NCI-H2029 treated with DMSO at 0.1 percent for 48 hours (cell line): ENCODE measurements around the gene ARHGEF37.
"Not testable (repeated sequence)": the region's sequence is repeated elsewhere in the genome, so short reads cannot be mapped to it uniquely, and the experiment has no call there.

Experiments used
- DNase-seq: peaks from one replicate; lab custom pipeline; 2025; lab: John Stamatoyannopoulos, UW

ARHGEF37 gene

GRCh38 chr5:149567226-149567625 lies 14.1 kb upstream of the ARHGEF37 start:
- no peak for DNase-seq

GRCh38 chr5:149572170-149572569 lies 9.1 kb upstream of the ARHGEF37 start:
- DNase-seq: no peak

- DNase-seq: no peak
These were observed 8.6 kb upstream of the ARHGEF37 start for GRCh38 chr5:149572576-149573231.

DNA sequence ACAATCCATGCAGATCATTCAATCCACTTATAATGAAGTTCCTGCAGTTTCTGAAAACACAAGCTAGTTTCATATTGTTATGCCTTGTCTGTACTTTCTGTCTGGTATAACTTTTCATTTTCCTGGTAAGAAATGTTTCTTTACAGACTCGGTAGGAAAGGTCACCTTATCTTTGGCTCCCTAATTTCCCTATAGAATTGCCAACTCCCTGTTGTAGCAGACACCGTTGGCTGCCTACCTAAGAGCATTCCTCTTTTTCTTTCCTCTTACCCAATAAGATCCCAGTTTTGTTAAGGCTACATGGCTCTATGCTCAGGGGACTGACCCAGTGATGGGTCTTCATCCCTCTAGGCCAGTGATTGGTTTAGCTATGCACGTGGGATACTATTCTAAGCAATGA lies 6.2 kb upstream of the ARHGEF37 start:
- no peak for DNase-seq

DNA sequence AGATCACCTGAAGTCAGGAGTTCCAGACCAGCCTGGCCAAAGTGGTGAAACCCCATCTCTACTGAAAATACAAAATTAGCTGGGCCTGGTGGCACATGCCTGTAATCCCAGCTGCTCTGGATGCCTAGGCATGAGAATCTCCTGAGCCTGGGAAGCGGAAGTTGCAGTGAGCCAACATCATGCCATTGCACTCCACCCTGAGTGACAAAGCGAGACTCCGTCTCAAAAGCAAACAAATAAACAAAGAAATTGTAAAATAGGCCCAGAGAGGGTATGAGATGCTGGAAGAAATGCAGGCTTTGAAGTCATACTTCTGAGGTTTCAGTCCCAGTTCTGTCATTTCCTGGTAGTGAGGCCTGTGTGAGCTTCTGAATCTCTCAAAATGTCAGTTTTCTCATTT lies 5.3 kb upstream of the ARHGEF37 start:
- no peak for DNase-seq

DNA sequence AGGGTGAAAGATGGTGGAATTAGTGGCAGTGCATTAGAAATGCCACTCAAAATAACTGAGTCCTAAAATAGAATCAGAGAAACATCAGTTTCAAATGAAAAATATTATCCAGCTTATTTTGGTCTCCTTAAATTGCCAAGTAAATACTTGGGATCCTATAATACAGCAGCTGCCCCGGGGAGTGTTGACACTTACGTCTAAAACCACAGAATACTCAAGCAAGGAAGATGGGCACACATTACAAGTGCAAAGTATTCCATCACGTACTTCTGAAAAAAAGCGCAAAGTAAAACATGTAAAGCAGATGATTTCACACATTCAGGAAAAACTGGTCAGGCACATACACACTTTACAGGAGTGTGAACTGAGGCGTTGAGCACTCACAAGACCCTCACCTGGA lies 2.4 kb upstream of the ARHGEF37 start:
- peak; percentile 71 for DNase-seq

DNA sequence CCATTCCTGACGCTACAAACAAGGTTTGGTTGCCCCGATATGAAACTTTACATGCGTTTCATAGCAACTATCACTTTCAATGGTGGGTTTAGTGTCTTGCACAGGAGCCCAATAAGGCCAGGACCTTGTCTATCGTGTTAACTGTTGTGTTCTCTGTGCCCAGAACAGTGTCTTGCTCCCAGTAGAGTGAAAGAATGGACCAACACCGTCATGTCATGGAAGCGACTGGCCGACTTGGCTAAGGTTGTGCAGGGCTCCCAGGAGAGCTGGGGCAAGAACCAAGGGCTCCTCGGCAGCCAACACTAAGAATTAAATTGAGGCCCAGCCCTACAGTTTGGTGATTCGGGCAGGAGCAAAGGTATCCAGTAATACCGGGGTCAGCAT lies 498 bp upstream of the ARHGEF37 start:
- DNase-seq: no peak

- DNase-seq: peak; percentile 74
These were observed 852 bp downstream of the ARHGEF37 start for GRCh38 chr5:149581931-149582768.

DNA sequence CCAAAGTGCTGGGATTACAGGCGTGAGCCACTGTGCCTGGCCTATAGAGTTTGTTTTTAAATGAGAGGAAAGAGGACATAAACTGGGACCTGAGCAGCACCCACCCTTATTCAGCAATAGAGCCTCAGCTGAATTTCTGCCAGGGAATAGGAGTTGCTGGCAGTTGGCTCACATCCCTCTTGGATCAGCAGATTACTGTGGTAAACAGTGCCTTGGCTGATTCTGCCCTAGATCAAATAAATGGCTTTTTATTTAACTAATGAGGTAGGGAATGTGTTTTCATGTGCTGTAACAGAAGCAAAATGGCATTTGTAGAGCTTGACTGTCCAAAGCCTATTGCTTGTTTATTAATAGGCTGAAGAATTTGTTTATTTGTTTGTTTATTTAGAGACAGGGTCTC lies 2.1 kb downstream of the ARHGEF37 start:
- DNase-seq: peak; percentile 94

GRCh38 chr5:149584121-149584520 lies 2.8 kb downstream of the ARHGEF37 start:
- DNase-seq: no peak

DNA sequence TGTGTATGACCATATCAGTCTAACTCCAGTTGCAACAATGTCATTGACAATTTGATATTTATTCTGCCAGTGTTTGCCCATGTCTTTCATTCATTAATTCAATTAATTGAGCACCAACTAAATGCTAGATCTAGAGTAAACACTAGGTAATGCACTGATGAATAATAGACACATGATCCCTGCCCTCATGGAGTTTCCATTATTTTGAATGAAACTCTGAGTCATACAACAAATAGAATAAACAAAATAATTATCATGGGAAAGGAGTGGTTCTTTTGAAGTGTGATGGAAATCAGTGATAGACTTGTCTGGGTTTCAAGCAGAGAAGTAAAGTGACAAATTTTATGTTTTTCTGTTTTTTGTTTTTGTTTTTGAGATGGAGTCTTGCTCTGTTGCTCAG lies 4.6 kb downstream of the ARHGEF37 start:
- DNase-seq: no peak

GRCh38 chr5:149586708-149587318 lies 5.5 kb downstream of the ARHGEF37 start:
- no peak for DNase-seq

DNA sequence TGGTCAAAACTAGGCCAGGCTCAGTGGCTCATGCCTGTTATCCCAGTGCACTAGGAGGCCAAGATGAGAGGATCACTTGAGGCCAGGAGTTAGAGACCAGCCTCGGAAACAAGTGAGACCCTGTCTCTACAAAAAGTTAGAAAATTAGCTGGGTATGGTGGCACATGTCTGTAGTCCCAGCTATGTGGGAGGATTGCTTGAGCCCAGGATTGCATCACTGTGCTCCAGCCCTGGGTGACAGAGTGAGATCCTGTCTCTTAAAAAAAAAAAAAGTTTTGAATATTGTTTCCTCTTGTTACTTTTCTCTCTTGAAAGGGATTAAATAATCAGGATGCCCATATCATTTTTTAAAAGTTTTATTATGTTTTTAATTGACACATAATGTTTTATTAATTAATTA lies 7.6 kb downstream of the ARHGEF37 start:
- no peak for DNase-seq

GRCh38 chr5:149593370-149593769 lies 12.1 kb downstream of the ARHGEF37 start:
- DNase-seq: no peak

DNA sequence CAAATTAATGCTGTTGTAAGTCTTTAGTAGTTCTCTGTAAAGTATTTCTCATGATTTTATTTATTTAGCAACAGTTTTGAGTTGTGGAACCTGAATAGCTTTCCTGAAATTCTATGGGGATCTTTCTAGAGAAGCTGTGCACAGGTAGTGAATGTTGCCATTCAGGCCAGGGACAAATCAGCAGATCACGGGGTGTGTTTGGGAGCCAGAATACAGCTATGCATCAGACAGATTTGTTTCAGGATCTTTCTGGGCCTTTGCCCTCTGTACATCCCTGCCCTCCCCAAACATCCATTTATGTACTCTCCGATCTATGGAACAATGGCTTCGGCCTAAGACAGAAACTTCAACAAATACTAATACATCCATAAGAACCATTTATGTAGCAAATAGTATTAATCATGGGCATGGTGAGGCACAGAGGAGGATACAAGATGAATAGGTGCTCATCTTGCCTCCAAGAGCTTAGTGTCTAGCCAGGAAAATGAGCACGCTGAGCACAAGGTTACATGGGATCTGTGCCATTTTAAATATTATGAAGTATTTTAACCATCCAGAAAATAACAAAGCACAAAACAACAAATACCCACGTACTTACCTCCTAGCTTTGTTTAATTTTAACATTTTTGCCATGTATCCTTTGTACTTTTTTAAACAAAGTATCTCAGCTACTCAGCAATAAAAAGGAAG lies 13.1 kb downstream of the ARHGEF37 start:
- DNase-seq: no peak

- not testable (repeated sequence) for DNase-seq
These were observed 13.8 kb downstream of the ARHGEF37 start for GRCh38 chr5:149595105-149595504.

GRCh38 chr5:149596712-149597111 lies 15.4 kb downstream of the ARHGEF37 start:
- DNase-seq: no peak

DNA sequence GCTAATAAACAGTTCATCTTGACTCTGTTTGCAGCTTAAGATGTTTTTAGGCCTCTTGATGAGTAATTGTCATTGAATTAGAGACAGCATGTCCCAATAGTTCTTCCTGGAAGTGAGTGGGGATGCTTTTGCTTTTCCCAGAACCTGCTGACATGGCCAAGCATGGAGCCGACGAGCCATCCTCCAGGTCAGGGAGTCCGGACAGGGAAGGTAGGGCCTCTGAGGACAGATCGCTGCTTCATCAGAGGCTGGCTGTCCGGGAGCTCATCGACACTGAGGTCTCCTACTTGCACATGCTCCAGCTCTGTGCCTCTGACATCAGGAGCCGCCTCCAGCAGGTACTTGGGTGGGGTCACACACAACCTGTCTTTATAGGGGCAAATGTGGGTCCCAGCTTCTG lies 16.3 kb downstream of the ARHGEF37 start:
- DNase-seq: no peak

GRCh38 chr5:149598234-149598633 lies 16.9 kb downstream of the ARHGEF37 start:
- not testable (repeated sequence) for DNase-seq

- DNase-seq: no peak
These were observed 17.7 kb downstream of the ARHGEF37 start for GRCh38 chr5:149598966-149599365.

GRCh38 chr5:149599375-149599774 lies 18.1 kb downstream of the ARHGEF37 start:
- DNase-seq: no peak

DNA sequence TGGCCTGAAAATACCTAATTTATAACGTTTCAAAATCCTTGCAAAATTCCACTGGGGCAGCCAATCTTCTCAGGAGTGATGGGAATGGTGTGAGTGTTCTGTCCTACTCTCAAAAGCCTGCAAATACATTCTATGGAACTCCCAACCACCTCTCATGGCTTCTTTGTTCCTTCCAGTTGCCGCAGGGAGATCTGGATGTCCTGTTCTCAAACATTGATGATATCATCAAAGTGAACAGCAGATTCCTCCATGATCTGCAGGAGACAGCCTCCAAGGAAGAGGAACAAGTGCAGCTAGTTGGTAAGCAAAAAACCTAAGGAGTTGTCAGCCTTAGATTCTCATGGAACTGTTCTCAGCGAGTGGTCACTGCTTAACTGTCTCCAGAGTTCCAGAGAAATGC lies 19.6 kb downstream of the ARHGEF37 start:
- DNase-seq: no peak

- no peak for DNase-seq
These were observed 21.9 kb downstream of the ARHGEF37 start for GRCh38 chr5:149603210-149603609.
